HFF-Myc (cell line): ENCODE data around the gene TNF.

Experiments used
- DNase-seq: peaks from one replicate; pipeline ENCODE4 v3.0.0-alpha.2; 2011; ENCODE audit warnings: low read depth; ENCODE audit errors: extremely low read depth
- H3K4me3 ChIP-seq: replicated peaks from 2 replicates; pipeline ENCODE4 v1.5.1; 2011; ENCODE audit warnings: low read depth, mild to moderate bottlenecking, control low read depth, low read length
- TF ChIP-seq, protein P1 (sequence below): IDR thresholded peaks from 2 replicates; pipeline ENCODE4 v1.5.1; 2012; ENCODE audit warnings: mild to moderate bottlenecking, low read depth, low read length, control low read depth; ENCODE audit errors: missing control alignments

The TNF gene

DNA sequence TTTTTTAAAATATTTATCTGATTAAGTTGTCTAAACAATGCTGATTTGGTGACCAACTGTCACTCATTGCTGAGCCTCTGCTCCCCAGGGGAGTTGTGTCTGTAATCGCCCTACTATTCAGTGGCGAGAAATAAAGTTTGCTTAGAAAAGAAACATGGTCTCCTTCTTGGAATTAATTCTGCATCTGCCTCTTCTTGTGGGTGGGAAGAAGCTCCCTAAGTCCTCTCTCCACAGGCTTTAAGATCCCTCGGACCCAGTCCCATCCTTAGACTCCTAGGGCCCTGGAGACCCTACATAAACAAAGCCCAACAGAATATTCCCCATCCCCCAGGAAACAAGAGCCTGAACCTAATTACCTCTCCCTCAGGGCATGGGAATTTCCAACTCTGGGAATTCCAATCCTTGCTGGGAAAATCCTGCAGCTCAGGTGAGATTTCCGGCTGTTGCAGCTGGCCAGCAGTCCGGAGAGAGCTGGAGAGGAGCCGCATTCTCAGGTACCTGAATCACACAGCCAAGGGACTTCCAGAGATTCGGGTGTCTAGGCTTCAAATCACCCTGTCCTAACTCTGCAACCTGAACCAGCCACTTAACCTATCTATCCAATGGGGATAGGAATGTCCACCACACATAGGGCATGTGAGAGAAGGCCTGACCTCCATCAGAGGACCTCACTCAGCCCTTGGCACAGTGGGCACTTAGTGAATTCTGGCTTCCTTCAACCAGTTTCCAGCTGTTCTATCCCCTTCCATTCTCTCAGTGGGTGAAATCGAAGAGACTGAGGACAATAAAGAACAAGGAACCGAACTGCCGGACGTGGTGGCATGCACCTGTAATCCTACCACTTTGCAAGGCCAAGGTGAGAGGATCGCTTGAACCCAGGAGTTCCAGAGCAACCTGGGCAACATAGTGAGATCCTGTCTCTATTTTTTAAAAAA lies 3.1 kb downstream of the TNF start:
- DNase-seq = no peak
- TF ChIP-seq, protein P1, sequence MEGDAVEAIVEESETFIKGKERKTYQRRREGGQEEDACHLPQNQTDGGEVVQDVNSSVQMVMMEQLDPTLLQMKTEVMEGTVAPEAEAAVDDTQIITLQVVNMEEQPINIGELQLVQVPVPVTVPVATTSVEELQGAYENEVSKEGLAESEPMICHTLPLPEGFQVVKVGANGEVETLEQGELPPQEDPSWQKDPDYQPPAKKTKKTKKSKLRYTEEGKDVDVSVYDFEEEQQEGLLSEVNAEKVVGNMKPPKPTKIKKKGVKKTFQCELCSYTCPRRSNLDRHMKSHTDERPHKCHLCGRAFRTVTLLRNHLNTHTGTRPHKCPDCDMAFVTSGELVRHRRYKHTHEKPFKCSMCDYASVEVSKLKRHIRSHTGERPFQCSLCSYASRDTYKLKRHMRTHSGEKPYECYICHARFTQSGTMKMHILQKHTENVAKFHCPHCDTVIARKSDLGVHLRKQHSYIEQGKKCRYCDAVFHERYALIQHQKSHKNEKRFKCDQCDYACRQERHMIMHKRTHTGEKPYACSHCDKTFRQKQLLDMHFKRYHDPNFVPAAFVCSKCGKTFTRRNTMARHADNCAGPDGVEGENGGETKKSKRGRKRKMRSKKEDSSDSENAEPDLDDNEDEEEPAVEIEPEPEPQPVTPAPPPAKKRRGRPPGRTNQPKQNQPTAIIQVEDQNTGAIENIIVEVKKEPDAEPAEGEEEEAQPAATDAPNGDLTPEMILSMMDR = no peak
- H3K4me3 ChIP-seq = no peak overlapping the region

DNA sequence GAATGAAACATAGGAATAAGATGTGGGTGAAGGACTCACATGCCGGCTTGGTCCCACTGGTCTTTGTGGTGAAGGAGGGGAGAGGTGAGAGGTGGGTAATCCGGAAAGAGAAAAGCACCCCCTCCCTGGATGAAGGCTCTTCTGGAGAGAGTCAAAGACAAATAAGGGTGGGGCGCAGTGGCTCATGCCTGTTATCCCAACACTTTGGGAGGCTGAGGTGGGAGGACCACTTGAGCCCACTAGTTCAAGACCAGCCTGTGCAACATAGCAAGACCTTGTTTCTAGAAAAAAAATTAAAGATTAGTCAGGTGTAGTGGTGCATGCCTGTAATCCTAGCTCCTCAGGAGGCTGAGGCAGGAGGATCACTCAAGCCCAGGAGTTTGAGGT lies 3.7 kb downstream of the TNF start:
- no peak overlapping the region for H3K4me3 ChIP-seq
- TF ChIP-seq, protein P1 = no peak
- no peak for DNase-seq

DNA sequence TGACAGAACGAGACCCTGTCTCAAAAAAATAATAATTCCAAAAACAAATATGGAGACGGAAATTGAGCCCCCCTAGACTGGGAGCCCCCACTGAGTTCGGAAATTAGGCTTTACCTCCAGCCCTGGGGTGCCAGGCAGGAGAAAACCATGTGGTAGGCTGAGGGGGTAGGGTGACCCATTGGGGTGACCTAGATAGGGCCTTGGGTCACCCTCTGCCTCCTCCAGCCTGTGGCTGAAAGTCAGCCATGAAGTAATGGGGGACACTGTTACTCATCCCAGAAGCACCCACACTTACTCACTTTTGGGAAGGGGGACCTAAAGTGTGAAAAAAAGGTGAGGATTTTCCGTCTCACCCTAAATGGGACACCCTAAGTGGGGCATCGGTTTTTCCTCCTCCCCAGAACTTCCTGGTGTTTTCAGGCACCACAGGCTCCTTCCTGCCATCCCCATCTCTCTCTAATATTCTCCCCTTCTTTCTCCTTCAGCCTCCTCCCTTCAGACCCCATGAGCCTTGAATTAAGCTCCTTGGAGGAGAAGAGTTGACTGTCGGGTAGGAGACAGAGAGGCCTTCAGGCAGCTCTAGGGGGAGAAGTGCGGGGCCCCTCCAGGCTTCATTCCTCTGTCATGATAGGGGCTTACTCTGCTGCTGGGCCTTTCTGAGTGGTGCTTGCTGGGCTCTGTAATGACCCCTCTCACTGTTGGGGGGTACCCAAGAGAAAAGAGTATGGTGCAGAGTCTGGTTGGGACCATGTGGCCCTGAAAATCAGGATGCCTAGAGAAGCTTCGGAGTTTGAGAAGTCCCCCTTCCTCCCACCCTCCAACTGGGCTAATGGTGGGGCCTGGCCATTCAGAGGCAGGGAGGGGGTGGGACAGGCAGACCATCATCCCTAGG lies 4.4 kb downstream of the TNF start:
- DNase-seq = no peak
- no peak overlapping the region for H3K4me3 ChIP-seq
- TF ChIP-seq, protein P1 = no peak

DNA sequence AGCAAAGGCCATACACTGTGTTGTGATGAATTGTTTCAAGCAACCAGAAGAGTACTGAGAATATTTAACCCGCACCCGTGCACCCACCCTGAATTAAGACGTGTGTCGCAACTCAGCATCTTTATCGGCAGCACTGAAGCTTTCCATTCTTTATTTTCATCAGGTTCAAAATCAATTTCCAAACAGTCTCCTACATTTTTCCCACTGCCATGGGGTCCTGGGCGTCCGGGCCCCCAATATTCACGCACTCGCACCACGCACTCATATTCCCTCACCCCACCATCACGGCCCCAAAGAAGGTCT lies 5.0 kb downstream of the TNF start:
- TF ChIP-seq, protein P1 = no peak
- no peak for DNase-seq
- peak overlapping the region; percentile 64 for H3K4me3 ChIP-seq

DNA sequence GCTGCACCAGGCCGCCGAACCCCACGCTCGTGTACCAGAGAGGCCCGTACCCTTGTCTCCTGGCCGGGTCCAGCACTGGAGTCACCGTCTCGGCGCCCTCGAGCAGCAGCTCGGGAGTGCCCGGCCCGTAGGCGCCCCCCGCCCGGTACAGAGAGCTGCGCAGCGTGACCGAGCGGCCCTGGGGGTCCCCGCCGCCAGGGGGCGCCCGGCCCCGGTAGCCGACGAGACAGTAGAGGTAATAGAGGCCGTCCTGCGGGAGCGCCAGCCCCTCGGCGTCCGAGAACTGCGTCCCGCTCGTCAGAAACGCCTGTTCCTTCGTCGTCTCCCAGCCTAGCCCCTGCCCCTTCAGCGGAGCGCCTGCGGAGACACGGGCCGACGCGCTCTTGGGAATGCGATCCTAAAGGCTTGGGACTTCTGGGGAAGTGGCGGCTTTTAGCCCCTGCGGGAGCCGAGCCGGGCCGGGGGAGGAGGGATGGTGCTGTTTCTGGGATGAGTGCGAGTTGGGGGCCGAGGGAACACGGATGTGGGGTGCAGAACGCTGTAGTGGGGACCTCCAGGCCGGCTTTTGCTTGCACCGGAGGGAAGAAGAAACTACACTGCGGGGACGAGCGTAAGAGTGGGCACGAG lies 5.6 kb downstream of the TNF start:
- DNase-seq = peak; percentile 30
- TF ChIP-seq, protein P1 = peak; percentile 96
- peak overlapping the region; percentile 64 for H3K4me3 ChIP-seq

DNA sequence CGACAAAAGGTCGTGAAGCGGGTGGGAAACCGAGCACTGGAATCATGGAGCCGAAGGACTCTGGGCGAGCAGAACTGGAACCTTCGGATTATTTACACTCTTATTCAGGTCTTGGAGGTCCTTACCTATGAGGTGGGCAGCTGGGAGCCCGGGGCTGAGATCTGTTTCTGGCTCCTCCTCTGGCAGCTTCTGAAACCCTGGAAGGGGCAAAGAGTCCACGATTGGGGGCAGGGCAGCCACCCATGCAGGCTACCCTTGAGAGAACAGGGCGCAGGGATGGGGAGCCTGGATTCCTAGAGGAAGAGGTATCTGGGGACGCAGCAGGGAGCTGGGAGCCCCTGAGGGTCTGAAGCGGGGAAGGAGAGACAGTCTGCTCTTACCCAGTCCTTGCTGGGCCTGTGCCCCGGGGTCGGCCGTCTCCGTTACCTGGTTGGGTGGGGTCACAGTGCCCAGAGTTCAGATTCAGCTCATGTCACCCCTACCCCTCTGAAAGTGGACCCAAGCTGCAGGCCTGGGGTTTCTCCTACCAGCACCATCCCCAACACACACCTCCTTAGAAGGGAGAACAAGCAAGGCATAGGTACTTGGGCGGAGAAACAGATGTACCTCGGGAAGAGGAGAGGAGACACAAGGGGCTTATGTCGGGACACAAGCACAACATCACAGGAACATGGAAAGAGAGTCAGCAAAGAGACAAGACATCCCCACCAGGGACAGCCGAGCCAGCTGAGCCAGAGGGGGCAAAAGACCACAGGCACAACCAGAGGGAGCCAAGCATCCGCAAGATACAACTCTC lies 6.3 kb downstream of the TNF start:
- no peak for DNase-seq
- H3K4me3 ChIP-seq = peak overlapping the region; percentile 64
- TF ChIP-seq, protein P1 = no peak
